Thyroid gland (tissue), 4 donors: ENCODE data around the gene ATP1A4. TPM values are rescaled to one million over a fixed set of nuclear protein-coding genes. Genes with fewer than 3 reads are reported as not detected.

Source experiments
- DNase-seq, 2 donors: peaks; one replicate each; pipeline ENCODE4 v3.0.0-alpha.2; 2019
- H3K27ac ChIP-seq, 3 donors: fragments of 200-600 bp; sonication (generic); 1 replicate in 2 of 3; 2 replicates in 1 of 3; pipeline ENCODE4 v1.5.1; 2016 to 2019; ENCODE audit warnings: mild to moderate bottlenecking in 1 of 3, moderate library complexity in 1 of 3
- H3K27me3 ChIP-seq: fragments of 200-600 bp; sonication (generic); one replicate; pipeline ENCODE4 v1.5.1; 2019
- H3K36me3 ChIP-seq, 2 donors: fragments of 200-600 bp; sonication (generic); one replicate each; pipeline ENCODE4 v1.5.1; 2016 to 2019
- H3K4me1 ChIP-seq, 2 donors: fragments of 200-600 bp; sonication (generic); one replicate each; pipeline ENCODE4 v1.5.1; 2017 to 2019
- H3K4me3 ChIP-seq, 3 donors: fragments of 200-600 bp; sonication (generic); replicated peaks in 1 of 3; 1 replicate in 2 of 3; 2 replicates in 1 of 3; pipeline ENCODE4 v1.5.1; 2016; ENCODE audit warnings: mild to moderate bottlenecking in 1 of 3
- H3K9me3 ChIP-seq: fragments of 200-600 bp; sonication (generic); one replicate; pipeline ENCODE4 v1.5.1; 2017
- CTCF ChIP-seq, 6 experiments: fragments of 200-600 bp in 3 of 6; fragments of 450-650 bp in 3 of 6; sonication (generic) in 3 of 6; IDR thresholded peaks; one replicate each; pipeline ENCODE4 v1.5.1; 2016 to 2019; ENCODE audit warnings: antibody characterized with exemption in 6 of 6, mild to moderate bottlenecking in 2 of 6, inconsistent platforms in 1 of 6, moderate library complexity in 1 of 6
- POLR2A ChIP-seq, 2 donors: fragments of 450-650 bp; IDR thresholded peaks; one replicate each; pipeline ENCODE4 v1.6.1; 2017; ENCODE audit warnings: antibody characterized with exemption in 2 of 2, mild to moderate bottlenecking in 2 of 2, moderate library complexity in 1 of 2
- WGBS, 2 donors: methylation state at CpG; one replicate each; pipeline ENCODE4 v1.1.5; 2017; 5-methylcytosine and 5-hydroxymethylcytosine counted together
- intact Hi-C: fragments of 100-400 bp; cut with DNase I; formaldehyde crosslinking; loops from one replicate; pipeline ENCODE4 v1.15.1; 2023
- total RNA-seq, 4 donors: library from RNA; depleted of rRNA; stranded (reverse); fragments of >200 nt; gene quantifications; one replicate each; pipeline ENCODE4 v1.2.3, GENCODE V29; 2016

Gene ATP1A4
- total RNA-seq, 4 donors from 2014 or later = not detected

DNA sequence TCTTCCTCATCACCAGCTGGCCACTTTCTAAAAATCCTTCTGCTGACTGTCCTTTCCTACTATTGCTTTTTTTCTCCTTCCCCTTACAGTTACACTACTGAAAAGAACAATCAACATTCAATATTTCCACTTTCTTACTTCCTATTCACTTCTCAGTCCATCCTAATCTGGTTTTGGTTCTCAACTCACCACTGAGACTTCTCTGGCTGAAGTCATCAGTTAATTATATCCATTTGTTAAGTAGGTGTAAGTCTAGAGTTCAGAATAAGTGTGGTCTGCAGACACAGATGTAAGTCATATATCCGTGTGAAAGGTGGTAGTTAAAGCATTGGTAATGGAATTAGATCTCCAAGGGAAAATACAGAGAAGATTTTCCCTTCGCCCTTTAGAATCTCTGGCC is 75.2 kb downstream of the ATP1A4 start:
- Histone ChIP-seq H3K27ac (no peak overlapping the region), H3K27me3 (no peaks in the 10 kb centered on the region), H3K9me3 (no peaks in the 10 kb centered on the region), H3K4me1 (peaks cover 0 to 12% of the 10 kb centered on the region in 2 donors), H3K36me3 (peaks cover 72 to 78% of the 10 kb centered on the region in 2 donors), H3K4me3 (no peak overlapping the region)
- no peak for DNase-seq
- TF ChIP-seq CTCF (IDR thresholded peaks at IDR 0.05) (no peak), POLR2A (IDR thresholded peaks at IDR 0.05) (no peak)
- WGBS, 2 donors = 92 to 94% methylated on average over 2 of the region's 2 CpGs
- intact Hi-C loops = no loop called here

- intact Hi-C loops = no loop called here
- Histone ChIP-seq H3K27ac (no peak overlapping the region), H3K4me1 (peaks cover 0 to 12% of the 10 kb centered on the region in 2 donors), H3K27me3 (no peaks in the 10 kb centered on the region), H3K9me3 (no peaks in the 10 kb centered on the region), H3K36me3 (peaks cover 75 to 77% of the 10 kb centered on the region in 2 donors), H3K4me3 (no peak overlapping the region)
- no peak for DNase-seq
- 74 to 81% methylated on average over 4 of the region's 4 CpGs for WGBS, 2 donors
- TF ChIP-seq CTCF (IDR thresholded peaks at IDR 0.05) (no peak), POLR2A (IDR thresholded peaks at IDR 0.05) (no peak)
These were observed 75.6 kb downstream of the ATP1A4 start for GRCh38 chr1:160227034-160227433.

- WGBS, 2 donors = 94 to 100% methylated on average over 1 of the region's 1 CpG
- intact Hi-C loops = no loop called here
- Histone ChIP-seq H3K9me3 (no peaks in the 10 kb centered on the region), H3K27me3 (no peaks in the 10 kb centered on the region), H3K4me1 (peaks cover 0 to 12% of the 10 kb centered on the region in 2 donors), H3K4me3 (no peak overlapping the region), H3K27ac (no peak overlapping the region), H3K36me3 (peaks cover 71 to 77% of the 10 kb centered on the region in 2 donors)
- TF ChIP-seq CTCF (IDR thresholded peaks at IDR 0.05) (no peak), POLR2A (IDR thresholded peaks at IDR 0.05) (no peak)
- no peak for DNase-seq
These were observed 76.2 kb downstream of the ATP1A4 start for GRCh38 chr1:160227561-160227960.

DNA sequence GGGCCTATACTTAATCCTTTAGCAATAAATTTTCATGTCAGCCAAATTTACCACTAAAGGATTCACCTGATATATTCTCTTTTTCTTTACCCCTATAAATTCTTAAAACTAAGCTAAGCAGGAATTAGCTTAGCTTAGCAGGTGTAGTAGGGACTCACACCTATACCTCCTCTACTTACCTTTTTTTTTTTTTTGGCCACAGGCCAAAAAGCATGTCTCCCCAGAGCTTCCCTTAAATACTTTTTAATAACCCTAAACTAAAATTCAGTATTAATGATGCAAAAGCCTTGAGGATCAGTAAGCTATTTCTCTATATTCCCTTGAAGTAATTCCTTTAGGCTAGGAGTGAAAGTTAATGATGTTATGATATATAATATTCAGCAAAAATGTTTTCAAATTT is 77.0 kb downstream of the ATP1A4 start:
- no peak overlapping the region for H3K27ac ChIP-seq
- H3K9me3 ChIP-seq = no peaks in the 10 kb centered on the region
- H3K4me3 ChIP-seq = no peak overlapping the region
- no peaks in the 10 kb centered on the region for H3K27me3 ChIP-seq
- DNase-seq = no peak
- intact Hi-C loops = no loop called here
- peaks cover 0 to 12% of the 10 kb centered on the region in 2 donors for H3K4me1 ChIP-seq
- TF ChIP-seq CTCF (IDR thresholded peaks at IDR 0.05) (no peak), POLR2A (IDR thresholded peaks at IDR 0.05) (no peak)
- H3K36me3 ChIP-seq = peaks cover 62 to 70% of the 10 kb centered on the region in 2 donors

GRCh38 chr1:160232911-160233310 is 81.5 kb downstream of the ATP1A4 start:
- no peak overlapping the region for H3K4me3 ChIP-seq
- intact Hi-C loops = no loop called here
- H3K4me1 ChIP-seq = no peaks in the 10 kb centered on the region
- no peak for DNase-seq
- H3K27ac ChIP-seq = no peak overlapping the region
- no peaks in the 10 kb centered on the region for H3K27me3 ChIP-seq
- no peaks in the 10 kb centered on the region for H3K9me3 ChIP-seq
- no peak for TF ChIP-seq CTCF (IDR thresholded peaks at IDR 0.05)
- TF ChIP-seq POLR2A (IDR thresholded peaks at IDR 0.05) = no peak
- H3K36me3 ChIP-seq = peaks cover 57 to 69% of the 10 kb centered on the region in 2 donors

Other genes with a start within 250 kb of the ATP1A4 start
- gene TAGLN2, start 226.1 kb upstream of the ATP1A4 start, total RNA-seq = 100 to 1,000 TPM; 104 to 170 (median 151) TPM
- 1 to 10 TPM in 3 of 4 donors, under 1 TPM in 1; 0.71 to 1.9 (median 1.4) TPM for gene IGSF9, start 206.0 kb upstream of the ATP1A4 start, total RNA-seq
- not detected for gene SLAMF9, start 197.4 kb upstream of the ATP1A4 start, total RNA-seq
- 1 to 10 TPM; 6.7 to 10.0 (median 7.4) TPM for gene PIGM, start 119.6 kb upstream of the ATP1A4 start, total RNA-seq
- under 1 TPM in 3 of 4 donors, not detected in 1; 0.13 to 0.45 (median 0.33) TPM for gene KCNJ10, start 81.4 kb upstream of the ATP1A4 start, total RNA-seq
- not detected for gene KCNJ9, start 70.1 kb upstream of the ATP1A4 start, total RNA-seq
- gene IGSF8, start 53.0 kb upstream of the ATP1A4 start, total RNA-seq = 10 to 100 TPM; 24.3 to 36.5 (median 28.2) TPM
- gene ATP1A2, start 35.8 kb upstream of the ATP1A4 start, total RNA-seq = 1 to 10 TPM; 1.1 to 4.2 (median 2.6) TPM
- gene CASQ1, start 39.0 kb downstream of the ATP1A4 start, total RNA-seq = not detected
- gene PEA15, start 53.8 kb downstream of the ATP1A4 start, total RNA-seq = 10 to 100 TPM; 47.9 to 68.5 (median 50.2) TPM
- 100 to 1,000 TPM; 221 to 239 (median 228) TPM for gene DCAF8, start 110.9 kb downstream of the ATP1A4 start, total RNA-seq
- gene PEX19, start 133.5 kb downstream of the ATP1A4 start, total RNA-seq = 100 to 1,000 TPM in 2 of 4 donors, 10 to 100 TPM in 2; 65.2 to 120 (median 85.3) TPM
- 100 to 1,000 TPM; 172 to 334 (median 182) TPM for gene COPA, start 191.6 kb downstream of the ATP1A4 start, total RNA-seq
- gene NCSTN, start 191.8 kb downstream of the ATP1A4 start, total RNA-seq = 10 to 100 TPM; 50.8 to 80.1 (median 68.5) TPM
- gene NHLH1, start 215.5 kb downstream of the ATP1A4 start, total RNA-seq = not detected
- gene VANGL2, start 249.0 kb downstream of the ATP1A4 start, total RNA-seq = 10 to 100 TPM in 1 of 4 donors, 1 to 10 TPM in 3; 5.8 to 28.5 (median 7.8) TPM